Stomach (tissue), 9 donors: ENCODE data around the gene MYB. TPM values are rescaled to one million over a fixed set of nuclear protein-coding genes. Genes with fewer than 3 reads are reported as not detected.

ENCODE experiments used
- DNase-seq, 2 donors: peaks; one replicate each; pipeline versions ENCODE4 v3.0.0 to v3.0.0-alpha.2; 2013 to 2019
- H3K27ac ChIP-seq, 5 donors: fragments of 200-600 bp in 4 of 5; sonication (generic) in 4 of 5; one replicate each; pipeline ENCODE4 v1.5.1; 2013 to 2019; ENCODE audit warnings: mild to moderate bottlenecking in 1 of 5, moderate library complexity in 1 of 5
- H3K27me3 ChIP-seq, 3 donors: fragments of 200-600 bp; sonication (generic); one replicate each; pipeline ENCODE4 v1.5.1; 2017 to 2019; ENCODE audit warnings: mixed run types in 1 of 3
- H3K36me3 ChIP-seq, 4 donors: fragments of 200-600 bp; sonication (generic); 1 replicate in 3 of 4; 2 replicates in 1 of 4; pipeline ENCODE4 v1.5.1; 2016 to 2019
- H3K4me1 ChIP-seq, 4 donors: fragments of 200-600 bp; sonication (generic); one replicate each; pipeline ENCODE4 v1.5.1; 2016 to 2019
- H3K4me3 ChIP-seq, 4 donors: fragments of 200-600 bp; sonication (generic) in 3 of 4; one replicate each; pipeline ENCODE4 v1.5.1; 2016 to 2019; ENCODE audit warnings: mild to moderate bottlenecking in 1 of 4
- H3K9me3 ChIP-seq, 4 donors: fragments of 200-600 bp; sonication (generic); one replicate each; pipeline ENCODE4 v1.5.1; 2016 to 2019
- EP300 ChIP-seq: sonication (generic); formaldehyde crosslinking; IDR thresholded peaks from one replicate; pipeline ENCODE4 v1.6.1; 2017; ENCODE audit warnings: antibody characterized with exemption
- POLR2A ChIP-seq, 4 donors: fragments of 450-650 bp; IDR thresholded peaks; one replicate each; pipeline ENCODE4 v1.6.1; 2016; ENCODE audit warnings: antibody characterized with exemption in 4 of 4, control low read depth in 2 of 4, mild to moderate bottlenecking in 1 of 4, moderate library complexity in 1 of 4
- POLR2AphosphoS5 ChIP-seq, 3 donors: sonication (generic); formaldehyde crosslinking; IDR thresholded peaks; one replicate each; pipeline ENCODE4 v1.6.1; 2016; ENCODE audit warnings: antibody characterized with exemption in 3 of 3
- WGBS, 5 donors: extraction: QIAGEN DNeasy Blood & Tissue Kit in 3 of 5; methylation state at CpG; one replicate each; pipeline versions ENCODE4 v1.1.5 to v1.1.7; 2013 to 2018; 5-methylcytosine and 5-hydroxymethylcytosine counted together
- intact Hi-C: fragments of 100-400 bp; cut with DNase I; formaldehyde crosslinking; loops from one replicate; pipeline ENCODE4 v1.15.1; 2023; ENCODE audit warnings: low total_unique reads
- polyA plus RNA-seq, 3 donors: library from polyadenylated mRNA; stranded (reverse); fragments of 200-250 nt; gene quantifications; one replicate each; pipeline ENCODE4 v1.2.3, GENCODE V29; 2013
- total RNA-seq, 5 donors: library from RNA; depleted of rRNA; stranded (reverse); fragments of >200 nt; gene quantifications; one replicate each; pipeline versions ENCODE4 v1.1.0 to v1.2.3, GENCODE V29; 2014 to 2016
- TF ChIP-seq, protein P1 (sequence below), 7 experiments: fragments of 450-650 bp in 4 of 7; fragments of 200-600 bp in 3 of 7; sonication (generic) in 3 of 7; IDR thresholded peaks; one replicate each; pipeline ENCODE4 v1.5.1; 2016 to 2019; ENCODE audit warnings: antibody characterized with exemption in 7 of 7, control low read depth in 2 of 7, mild to moderate bottlenecking in 1 of 7
- donor health status: healthy with polysubstance abuse.
- donor health status: Bipolar disorder and iron deficiency.
- donor health status: healthy.

MYB gene
- total and polyA plus RNA-seq, 8 donors = 0.56 to 118 (median 2.9) TPM; not detected in 2

DNA sequence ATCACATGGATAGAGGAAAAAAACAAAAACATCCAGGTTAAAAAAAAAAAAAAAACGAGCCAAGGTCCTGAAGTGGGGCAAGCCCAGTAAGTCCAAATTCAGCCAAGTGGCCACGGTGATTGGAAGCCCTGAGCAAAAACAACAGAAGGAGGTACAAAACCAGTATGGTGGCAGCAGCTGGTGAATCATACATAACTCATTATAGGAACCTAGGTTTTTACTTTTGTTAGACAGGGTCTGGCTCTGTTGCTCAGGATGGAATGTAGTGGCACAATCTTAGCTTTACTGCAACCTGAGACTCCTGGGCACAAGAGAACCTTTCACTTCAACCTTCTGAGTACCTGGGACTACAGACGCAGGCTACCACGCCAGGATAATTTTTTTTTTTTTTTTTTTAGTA lies 22.7 kb upstream of the MYB start:
- Histone ChIP-seq H3K27me3 (peaks cover 0 to 11% (median 0%) of the 10 kb centered on the region in 3 donors), H3K36me3 (no peaks in the 10 kb centered on the region), H3K27ac (no peak overlapping the region), H3K9me3 (no peaks in the 10 kb centered on the region), H3K4me3 (no peak overlapping the region), H3K4me1 (no peaks in the 10 kb centered on the region)
- WGBS, 5 donors = 75 to 84% (median 82%) methylated on average over 4 of the region's 4 CpGs
- DNase-seq = no peak
- TF ChIP-seq, protein P1, sequence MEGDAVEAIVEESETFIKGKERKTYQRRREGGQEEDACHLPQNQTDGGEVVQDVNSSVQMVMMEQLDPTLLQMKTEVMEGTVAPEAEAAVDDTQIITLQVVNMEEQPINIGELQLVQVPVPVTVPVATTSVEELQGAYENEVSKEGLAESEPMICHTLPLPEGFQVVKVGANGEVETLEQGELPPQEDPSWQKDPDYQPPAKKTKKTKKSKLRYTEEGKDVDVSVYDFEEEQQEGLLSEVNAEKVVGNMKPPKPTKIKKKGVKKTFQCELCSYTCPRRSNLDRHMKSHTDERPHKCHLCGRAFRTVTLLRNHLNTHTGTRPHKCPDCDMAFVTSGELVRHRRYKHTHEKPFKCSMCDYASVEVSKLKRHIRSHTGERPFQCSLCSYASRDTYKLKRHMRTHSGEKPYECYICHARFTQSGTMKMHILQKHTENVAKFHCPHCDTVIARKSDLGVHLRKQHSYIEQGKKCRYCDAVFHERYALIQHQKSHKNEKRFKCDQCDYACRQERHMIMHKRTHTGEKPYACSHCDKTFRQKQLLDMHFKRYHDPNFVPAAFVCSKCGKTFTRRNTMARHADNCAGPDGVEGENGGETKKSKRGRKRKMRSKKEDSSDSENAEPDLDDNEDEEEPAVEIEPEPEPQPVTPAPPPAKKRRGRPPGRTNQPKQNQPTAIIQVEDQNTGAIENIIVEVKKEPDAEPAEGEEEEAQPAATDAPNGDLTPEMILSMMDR (IDR thresholded peaks at IDR 0.05) = no peak
- TF ChIP-seq EP300 = no peak
- no peak for TF ChIP-seq POLR2AphosphoS5 (IDR thresholded peaks at IDR 0.05)
- TF ChIP-seq POLR2A (IDR thresholded peaks at IDR 0.05) = no peak
- intact Hi-C loops = no loop called here

DNA sequence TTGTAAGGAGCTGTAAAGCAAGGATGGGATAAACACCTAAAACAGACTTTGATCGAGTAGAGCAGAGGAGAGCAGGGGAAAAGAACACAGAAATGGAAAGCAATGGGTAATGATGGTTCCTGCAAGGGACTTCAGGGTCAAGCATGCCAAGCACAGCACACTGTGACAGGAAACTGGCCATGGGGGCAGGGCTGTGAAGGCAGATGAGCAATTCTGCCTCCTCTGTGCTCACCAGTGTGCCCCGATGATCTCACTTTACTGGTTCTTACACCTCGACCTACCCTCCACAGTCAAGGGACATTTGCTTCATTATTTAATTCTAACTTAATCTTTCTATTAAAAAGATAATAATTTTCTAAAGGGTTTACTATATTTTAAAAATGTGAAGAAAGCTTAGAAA lies 21.6 kb upstream of the MYB start:
- no peak for DNase-seq
- TF ChIP-seq POLR2AphosphoS5 (IDR thresholded peaks at IDR 0.05) (no peak), POLR2A (IDR thresholded peaks at IDR 0.05) (no peak), EP300 (no peak)
- TF ChIP-seq, protein P1 (IDR thresholded peaks at IDR 0.05) = no peak
- H3K9me3 ChIP-seq = no peaks in the 10 kb centered on the region

DNA sequence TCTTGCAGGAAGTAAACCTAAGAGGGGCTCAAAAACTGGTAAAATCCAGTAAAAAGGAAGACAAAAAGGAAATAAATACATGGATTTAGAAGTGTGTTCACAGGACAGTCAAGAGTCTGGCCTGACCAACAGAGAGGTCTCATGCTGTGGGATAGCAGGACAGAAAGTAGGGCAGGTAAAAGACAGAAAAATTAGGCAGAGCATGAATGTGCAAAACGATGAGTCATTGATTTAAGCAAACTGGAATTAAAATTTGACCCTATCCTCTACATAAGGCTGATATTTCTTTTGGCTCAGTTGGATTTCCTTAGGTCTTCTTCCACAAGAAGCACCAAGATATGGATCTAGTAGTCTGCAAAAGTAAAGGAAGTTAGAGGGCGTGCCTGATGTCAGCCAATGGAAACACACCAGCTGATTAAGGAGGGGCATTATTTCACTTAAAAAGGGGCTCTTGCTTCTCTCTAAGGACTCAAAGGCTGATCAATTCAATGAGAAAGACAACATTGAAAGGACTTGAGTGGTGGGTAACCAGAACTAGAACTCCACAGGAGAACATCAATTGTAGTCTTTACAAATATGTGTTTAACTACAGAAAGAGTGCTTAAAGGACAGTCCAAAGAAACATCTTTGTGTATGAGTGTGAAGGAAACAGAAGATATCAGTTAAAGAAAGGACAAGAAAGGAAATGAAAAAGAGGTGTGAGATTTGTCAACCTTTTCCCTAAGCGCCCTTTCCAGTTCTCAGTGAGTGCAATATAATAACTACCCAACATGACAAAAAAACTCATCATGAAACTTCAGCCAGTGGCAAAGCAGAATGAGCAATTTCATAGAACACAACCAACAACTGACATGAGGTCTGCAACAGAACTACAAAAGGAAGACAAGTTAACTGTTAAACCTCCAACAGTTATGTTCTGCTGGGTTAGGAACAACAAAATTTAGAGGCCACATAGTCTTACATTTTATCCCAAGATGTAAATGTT lies 19.4 kb upstream of the MYB start:
- intact Hi-C loops = no loop called here
- no peak for TF ChIP-seq POLR2AphosphoS5 (IDR thresholded peaks at IDR 0.05)
- no peak for TF ChIP-seq EP300
- TF ChIP-seq POLR2A (IDR thresholded peaks at IDR 0.05) = no peak
- TF ChIP-seq, protein P1 (IDR thresholded peaks at IDR 0.05) = no peak
- Histone ChIP-seq H3K36me3 (no peaks in the 10 kb centered on the region), H3K4me3 (no peak overlapping the region), H3K9me3 (no peaks in the 10 kb centered on the region), H3K27me3 (no peaks in the 10 kb centered on the region), H3K27ac (no peak overlapping the region), H3K4me1 (no peaks in the 10 kb centered on the region)
- 78 to 91% (median 81%) methylated on average over 3 of the region's 3 CpGs for WGBS, 5 donors
- DNase-seq = no peak

More for the DNA sequence above, 21.6 kb upstream of the MYB start:
- no peak overlapping the region for H3K4me3 ChIP-seq
- intact Hi-C loops = no loop called here
- H3K36me3 ChIP-seq = no peaks in the 10 kb centered on the region
- no peaks in the 10 kb centered on the region for H3K4me1 ChIP-seq
- WGBS, 5 donors = 64 to 82% (median 69%) methylated on average over 3 of the region's 3 CpGs
- no peak overlapping the region for H3K27ac ChIP-seq
- peaks cover 0 to 11% (median 0%) of the 10 kb centered on the region in 3 donors for H3K27me3 ChIP-seq

DNA sequence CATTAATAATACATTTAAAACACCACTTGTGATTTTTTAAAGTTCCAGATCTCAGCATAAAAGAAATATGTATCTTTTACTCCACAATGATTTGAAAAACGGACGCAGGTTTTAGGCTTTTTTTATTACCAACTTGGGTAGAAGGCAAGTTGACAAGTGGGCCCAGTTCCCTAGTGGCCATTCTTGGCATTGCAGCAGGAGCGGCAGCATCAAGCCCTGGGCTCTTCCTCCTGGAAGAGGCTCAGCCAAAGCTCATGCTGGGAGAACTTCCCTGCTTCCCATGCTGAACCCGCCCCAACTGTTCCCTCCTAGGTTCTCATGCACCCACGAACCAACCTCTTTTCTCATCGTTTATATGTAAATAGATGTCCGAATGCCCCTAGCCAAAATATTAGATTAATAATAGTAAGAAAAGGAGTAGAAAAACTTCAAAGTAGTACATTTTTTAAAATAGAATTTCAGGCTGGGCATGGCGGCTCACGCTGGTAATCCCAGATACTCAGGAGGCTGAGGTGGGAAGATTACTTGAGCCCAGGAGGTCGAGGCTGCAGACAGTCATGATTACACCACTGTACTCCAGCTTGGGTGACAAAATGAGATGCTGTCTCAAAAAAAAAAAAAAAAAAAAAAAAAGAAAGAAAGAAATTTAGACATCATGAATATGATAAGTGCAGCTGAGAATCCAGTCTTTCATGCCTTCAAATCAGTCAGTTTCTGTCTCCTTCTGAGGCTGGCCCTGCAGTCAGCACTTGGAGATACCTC lies 18.2 kb upstream of the MYB start:
- H3K9me3 ChIP-seq = no peaks in the 10 kb centered on the region
- peak; percentile 37 to 40 for DNase-seq
- no peak overlapping the region for H3K4me3 ChIP-seq
- TF ChIP-seq, protein P1 (IDR thresholded peaks at IDR 0.05) = peak in 5 of 7 experiments; percentile 24 to 75 (median 50)
- no peak for TF ChIP-seq POLR2AphosphoS5 (IDR thresholded peaks at IDR 0.05)
- no peaks in the 10 kb centered on the region for H3K36me3 ChIP-seq
- 39 to 51% (median 47%) methylated on average over 10 of the region's 10 CpGs for WGBS, 5 donors
- H3K27ac ChIP-seq = no peak overlapping the region
- intact Hi-C loops = no loop called here
- no peaks in the 10 kb centered on the region for H3K27me3 ChIP-seq
- H3K4me1 ChIP-seq = no peaks in the 10 kb centered on the region
